ENCODE measurements around the gene RPRML.

DNA sequence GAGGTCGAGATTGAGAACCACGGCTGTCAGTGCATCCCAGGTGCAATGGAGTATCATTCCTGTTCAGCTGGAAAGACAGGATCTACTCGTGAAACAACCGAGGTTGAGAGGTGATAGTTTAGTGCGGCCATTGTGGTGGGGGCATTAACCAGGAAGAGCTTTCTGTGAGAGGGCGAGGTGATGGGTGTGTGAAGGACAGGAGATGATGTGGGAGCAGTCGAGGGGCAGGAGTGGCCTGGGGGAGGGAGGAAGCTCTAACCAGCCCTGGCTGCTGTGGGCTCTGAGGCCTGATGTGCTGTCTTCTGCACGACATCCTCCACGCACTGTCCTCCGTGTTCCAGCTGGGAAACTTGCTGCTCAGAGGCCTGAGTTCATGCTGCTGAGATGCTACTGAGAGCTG, 34.1 kb downstream of the RPRML start:
- TF ChIP-seq, protein P1, sequence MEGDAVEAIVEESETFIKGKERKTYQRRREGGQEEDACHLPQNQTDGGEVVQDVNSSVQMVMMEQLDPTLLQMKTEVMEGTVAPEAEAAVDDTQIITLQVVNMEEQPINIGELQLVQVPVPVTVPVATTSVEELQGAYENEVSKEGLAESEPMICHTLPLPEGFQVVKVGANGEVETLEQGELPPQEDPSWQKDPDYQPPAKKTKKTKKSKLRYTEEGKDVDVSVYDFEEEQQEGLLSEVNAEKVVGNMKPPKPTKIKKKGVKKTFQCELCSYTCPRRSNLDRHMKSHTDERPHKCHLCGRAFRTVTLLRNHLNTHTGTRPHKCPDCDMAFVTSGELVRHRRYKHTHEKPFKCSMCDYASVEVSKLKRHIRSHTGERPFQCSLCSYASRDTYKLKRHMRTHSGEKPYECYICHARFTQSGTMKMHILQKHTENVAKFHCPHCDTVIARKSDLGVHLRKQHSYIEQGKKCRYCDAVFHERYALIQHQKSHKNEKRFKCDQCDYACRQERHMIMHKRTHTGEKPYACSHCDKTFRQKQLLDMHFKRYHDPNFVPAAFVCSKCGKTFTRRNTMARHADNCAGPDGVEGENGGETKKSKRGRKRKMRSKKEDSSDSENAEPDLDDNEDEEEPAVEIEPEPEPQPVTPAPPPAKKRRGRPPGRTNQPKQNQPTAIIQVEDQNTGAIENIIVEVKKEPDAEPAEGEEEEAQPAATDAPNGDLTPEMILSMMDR (conservative IDR thresholded peaks at IDR 0.05; ENCODE audit: low read depth, low read length) = no peak
- no peak for TF ChIP-seq EZH2 (IDR thresholded peaks at IDR 0.05; ENCODE audit: borderline replicate concordance, low read depth, low read length, poor library complexity, severe bottlenecking)
